Middle frontal gyrus (tissue), 1 donor: ENCODE results near the gene SPTLC2.
"Not testable (repeated sequence)": the region's sequence is repeated elsewhere in the genome, so short reads cannot be mapped to it uniquely, and the experiment has no call there.

Source experiments
- DNase-seq: peaks from one replicate; pipeline ENCODE4 v3.0.0-alpha.2; 2015; ENCODE audit warnings: low spot score; ENCODE audit errors: extremely low spot score

Gene SPTLC2

DNA sequence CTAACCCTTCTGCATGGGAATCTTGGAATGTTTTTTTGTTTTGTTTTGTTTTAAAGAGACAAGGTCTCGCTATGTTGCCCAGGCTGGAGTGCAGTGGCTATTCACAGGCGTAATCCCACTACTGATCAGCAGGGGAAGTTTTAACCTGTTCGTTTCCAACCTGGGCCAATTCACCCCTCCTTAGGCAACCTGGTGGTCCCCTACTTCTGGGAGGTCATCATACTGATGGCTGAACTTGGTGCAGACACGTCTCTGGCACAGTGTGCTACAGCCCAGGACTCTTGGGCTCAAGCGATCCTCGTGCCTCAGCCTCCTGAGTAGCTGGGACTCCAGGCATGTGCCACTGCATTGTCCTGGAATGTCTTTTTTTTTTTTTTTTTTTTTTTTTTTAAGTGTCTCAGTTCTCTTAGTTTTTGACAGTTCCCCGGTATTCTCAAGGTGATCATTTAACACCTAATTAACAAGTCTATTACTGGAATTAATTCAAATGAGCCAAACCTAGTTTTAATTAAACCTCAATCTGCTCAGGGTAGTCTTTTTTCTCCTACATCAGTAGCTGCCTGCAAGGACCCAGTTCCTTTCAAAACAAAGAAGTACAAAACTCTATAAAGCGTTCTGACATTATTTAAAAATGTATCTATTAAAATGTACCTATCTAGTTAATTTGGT is 68.8 kb downstream of the SPTLC2 start:
- no peak for DNase-seq

GRCh38 chr14:77545171-77545570 is 71.3 kb downstream of the SPTLC2 start:
- DNase-seq, result not testable (repeated sequence)

DNA sequence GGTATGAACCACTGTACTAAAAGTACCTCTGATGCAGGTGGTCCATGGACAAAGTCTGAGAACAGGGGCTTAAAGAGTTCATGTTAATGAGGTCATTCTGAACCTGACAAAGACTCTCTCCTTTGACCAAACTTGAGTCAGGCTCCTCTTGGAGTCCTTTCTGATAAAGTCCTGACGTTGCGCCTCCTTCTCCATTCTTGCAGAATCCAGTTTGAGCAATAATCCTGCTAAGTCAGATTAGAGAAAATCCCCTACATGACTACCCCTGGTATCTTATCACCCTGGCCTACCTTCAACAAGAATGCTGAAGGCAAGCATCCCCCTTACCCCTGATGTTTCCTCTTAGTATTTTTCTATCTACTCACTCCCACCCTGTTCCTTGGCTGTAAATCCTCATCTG is 71.9 kb downstream of the SPTLC2 start:
- DNase-seq, result no peak

DNA sequence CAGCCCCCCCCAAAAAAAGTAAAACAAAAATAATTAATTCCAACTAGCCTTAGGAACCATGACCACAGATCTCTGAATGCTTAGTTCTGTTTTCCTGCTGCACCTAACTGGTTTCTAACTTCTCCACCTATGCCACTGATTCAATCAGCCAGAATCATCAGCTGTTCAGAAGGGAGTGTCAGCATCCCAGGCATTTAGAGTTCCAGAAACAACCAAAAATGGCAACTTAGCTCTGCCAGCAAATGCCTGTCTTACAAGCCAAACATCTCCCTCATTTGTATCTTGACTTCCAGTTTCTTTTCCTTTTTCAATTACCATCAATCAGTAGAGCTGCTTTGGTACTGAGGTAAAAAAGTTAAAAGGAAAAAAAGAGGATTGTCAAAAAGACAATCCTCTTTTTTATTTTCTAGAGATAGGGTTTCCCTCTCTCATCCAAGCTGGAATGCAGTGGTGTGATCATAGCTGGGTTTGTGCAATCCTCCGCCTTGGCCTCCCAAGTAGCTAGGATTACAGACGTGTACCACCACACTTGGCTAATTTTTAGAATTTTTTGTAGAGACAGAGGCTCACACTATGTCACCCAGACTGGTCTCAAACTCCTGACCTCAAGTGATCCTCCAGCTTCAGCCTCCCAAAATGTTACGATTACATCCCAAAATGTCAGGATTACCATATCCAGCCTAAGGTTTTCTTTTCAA is 72.7 kb downstream of the SPTLC2 start:
- no peak for DNase-seq

- no peak for DNase-seq
Measured at GRCh38 chr14:77543240-77543551, 73.2 kb downstream of the SPTLC2 start.

GRCh38 chr14:77542421-77543239 is 73.8 kb downstream of the SPTLC2 start:
- DNase-seq, result no peak

GRCh38 chr14:77541905-77542304 is 74.5 kb downstream of the SPTLC2 start:
- DNase-seq, result no peak

- DNase-seq, result not testable (repeated sequence)
Measured at GRCh38 chr14:77536951-77537350, 79.5 kb downstream of the SPTLC2 start.

GRCh38 chr14:77531071-77531470 is 85.4 kb downstream of the SPTLC2 start:
- DNase-seq, result no peak

DNA sequence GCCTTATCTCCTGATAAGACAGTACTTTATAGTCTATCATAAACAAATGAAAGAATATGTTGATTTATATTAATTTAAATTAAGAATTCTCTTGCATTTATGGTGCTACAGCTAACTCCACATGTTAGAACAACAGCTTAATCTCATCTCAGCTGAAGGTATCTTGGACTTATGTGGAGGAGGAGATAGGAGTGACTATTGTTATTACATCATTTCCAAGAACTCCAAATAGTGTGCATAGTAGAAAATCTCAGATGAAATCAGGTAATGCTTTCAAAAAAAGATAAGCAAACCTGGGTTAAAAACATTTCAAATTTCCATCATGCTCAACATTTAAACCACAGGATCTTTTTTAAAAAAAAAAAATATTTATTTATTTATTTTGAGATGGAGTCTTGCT is 86.5 kb downstream of the SPTLC2 start:
- DNase-seq, result no peak

GRCh38 chr14:77529213-77529612 is 87.2 kb downstream of the SPTLC2 start:
- DNase-seq, result no peak

DNA sequence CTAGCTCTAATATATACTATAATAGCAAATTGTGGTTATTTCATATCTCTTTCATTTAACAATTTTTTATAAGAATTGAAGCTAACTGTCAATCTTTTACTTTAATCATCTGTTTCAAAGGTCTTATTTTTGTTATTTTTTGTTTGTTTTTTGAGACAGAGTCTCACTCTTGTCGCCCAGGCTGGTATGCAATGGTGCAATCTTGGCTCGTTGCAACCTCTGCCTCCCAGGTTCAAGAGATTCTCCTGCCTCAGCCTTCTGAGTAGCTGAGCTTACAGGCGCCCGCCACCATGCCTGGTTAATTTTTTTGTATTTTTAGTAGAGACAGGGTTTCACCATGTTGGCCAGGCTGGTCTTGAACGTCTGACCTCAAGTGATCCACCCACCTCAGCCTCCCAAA is 87.7 kb downstream of the SPTLC2 start:
- DNase-seq, result not testable (repeated sequence)

DNA sequence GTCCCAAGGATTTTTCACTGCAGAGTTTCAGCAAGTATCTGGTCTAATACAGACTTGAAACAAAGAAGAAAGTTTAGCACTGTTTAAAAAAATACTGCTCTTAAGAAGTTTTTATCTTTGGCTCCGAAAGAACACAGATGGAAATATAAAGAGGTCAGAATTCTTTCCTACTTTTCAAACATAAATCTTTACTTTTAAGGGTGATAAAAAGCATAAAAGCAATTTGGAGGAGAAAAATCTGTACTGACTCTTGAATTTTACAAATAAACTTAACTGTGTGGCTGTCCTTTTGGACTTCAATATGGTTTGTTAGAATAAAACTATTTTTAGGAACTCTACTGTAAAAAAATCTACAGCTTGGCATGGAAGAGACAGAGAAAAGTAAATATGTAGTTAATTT is 90.2 kb downstream of the SPTLC2 start:
- DNase-seq, result no peak

- no peak for DNase-seq
Measured at GRCh38 chr14:77524536-77524935, 91.9 kb downstream of the SPTLC2 start.

DNA sequence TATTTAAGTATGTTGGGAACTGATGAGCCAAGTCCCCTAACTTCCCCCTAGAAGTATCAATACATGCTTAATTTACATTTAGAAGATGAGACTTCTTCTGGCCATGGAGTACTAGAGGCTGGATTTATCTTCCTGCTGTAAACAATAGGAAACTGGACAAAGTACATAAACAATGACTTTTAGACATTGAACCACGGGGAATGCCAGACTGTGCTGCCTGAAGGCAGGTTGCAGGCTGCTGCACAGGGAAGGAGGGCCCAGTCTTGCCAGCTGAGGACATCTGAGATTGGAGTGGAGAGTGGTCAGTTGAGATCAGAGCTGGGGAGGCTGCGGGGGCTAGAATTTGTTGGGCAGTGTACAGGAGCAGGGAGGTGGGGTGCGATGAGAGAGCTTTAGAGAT is 93.3 kb downstream of the SPTLC2 start:
- no peak for DNase-seq

DNA sequence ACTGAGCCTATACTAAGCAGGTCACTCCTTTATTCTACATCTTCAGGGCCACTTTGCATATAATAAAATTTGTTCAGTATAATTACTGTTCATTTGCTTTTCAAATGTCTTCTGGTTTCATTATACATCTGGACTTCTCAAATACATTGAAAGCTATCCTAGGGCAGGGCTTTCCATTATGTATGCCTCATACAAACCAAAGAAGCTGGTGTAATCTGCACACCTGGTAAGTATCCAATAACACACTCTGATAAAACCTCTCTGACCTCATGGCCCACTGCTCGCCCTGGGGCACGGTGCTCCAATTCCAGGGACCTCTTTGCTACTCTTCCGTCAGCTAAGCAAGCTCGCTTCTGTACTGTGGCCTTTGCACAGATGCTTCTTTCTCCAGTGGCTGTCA is 95.9 kb downstream of the SPTLC2 start:
- DNase-seq, result no peak

GRCh38 chr14:77516126-77516525 is 100.3 kb downstream of the SPTLC2 start:
- DNase-seq, result no peak

DNA sequence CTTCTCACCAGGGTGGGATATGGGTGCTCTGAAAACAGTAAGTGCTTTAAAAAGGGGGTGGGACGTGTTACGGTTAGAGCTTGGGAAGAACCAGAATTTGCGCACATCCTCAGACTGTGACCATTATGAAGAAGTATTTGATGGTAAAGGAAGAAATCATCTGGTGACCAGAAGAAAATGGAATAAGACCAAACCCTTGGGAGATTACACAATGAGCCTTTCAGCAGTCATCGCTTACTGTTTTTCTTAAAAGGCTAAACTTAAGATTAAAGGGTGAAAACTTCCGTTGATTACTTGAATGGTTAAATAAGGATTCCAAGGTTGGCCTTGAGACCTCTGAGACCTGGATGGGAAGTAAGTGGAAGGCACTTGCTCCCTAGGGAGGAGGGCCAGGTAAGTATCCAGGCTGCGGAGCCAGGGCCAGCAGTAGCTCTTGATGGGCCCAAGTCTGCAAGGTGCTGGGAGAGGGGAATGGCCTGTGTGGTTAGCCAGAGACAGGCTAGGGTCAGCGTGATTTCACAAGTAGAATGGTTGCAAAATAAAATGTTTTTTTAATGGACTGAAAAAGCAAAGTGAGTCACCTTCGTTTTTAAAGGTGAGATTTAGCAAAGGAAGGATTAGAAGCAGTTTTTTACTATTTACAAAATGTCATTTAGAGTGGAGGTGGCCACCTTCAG is 104.8 kb downstream of the SPTLC2 start:
- DNase-seq, result no peak

DNA sequence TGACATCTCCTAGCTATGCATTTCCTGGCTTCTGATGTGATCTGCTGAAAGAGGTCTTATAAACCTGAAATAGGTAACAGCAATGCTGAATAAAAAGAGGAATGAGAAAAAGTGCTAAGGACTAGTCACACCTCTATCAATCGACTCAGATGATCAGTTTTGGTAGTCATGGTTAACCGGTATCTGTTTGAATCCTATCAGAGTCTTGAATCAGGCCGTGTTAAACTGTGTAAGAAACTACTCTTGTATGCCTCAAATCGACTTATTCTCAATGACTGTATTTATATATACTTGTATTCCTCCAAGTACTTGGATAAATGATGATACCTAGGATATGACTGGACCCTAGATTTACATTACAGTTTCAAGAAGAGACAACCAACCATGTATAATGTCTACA is 107.1 kb downstream of the SPTLC2 start:
- no peak for DNase-seq

GRCh38 chr14:77508876-77509275 is 107.6 kb downstream of the SPTLC2 start:
- DNase-seq, result no peak

GRCh38 chr14:77508249-77508648 is 108.2 kb downstream of the SPTLC2 start:
- no peak for DNase-seq

DNA sequence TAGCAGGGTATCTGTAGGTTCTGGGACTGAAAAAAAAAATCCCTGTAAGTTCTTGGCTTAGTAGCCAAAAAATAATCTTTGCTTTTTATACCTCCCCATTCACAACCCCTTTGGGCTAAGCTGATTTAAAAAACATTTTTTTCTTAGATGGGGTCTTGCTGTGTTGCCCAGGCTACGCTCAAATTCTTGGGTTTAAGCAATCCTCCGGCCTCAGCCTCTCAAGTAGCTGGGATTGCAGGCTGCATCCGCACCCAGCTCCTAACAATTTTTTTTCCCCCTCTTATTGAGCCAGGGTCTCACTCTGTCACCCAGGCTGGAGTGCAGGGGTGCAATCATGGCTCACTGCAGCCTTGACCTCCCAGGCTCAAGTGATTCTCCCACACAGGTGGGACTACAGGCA is 108.7 kb downstream of the SPTLC2 start:
- DNase-seq, result no peak
